ENCODE measurements around the gene CCDC169.

The CCDC169 gene

GRCh38 chr13:36286006-36286405 is 11.6 kb downstream of the CCDC169 start:
- no peak overlapping the region for H3K4me3 ChIP-seq (replicated peaks; ENCODE audit: low read depth, low read length)
- no peak for TF ChIP-seq CTCF (IDR thresholded peaks at IDR 0.05; ENCODE audit: low read length, missing control alignments)
- DNase-seq (ENCODE audit: low read depth), result no peak

GRCh38 chr13:36282821-36283432 is 14.7 kb downstream of the CCDC169 start:
- H3K4me3 ChIP-seq (replicated peaks; ENCODE audit: low read depth, low read length), result no peak overlapping the region
- DNase-seq (ENCODE audit: low read depth), result peak; percentile 71
- peak; percentile 85 for TF ChIP-seq CTCF (IDR thresholded peaks at IDR 0.05; ENCODE audit: low read length, missing control alignments)

GRCh38 chr13:36275190-36276002 is 22.2 kb downstream of the CCDC169 start:
- peak; percentile 69 for TF ChIP-seq CTCF (IDR thresholded peaks at IDR 0.05; ENCODE audit: low read length, missing control alignments)
- H3K4me3 ChIP-seq (replicated peaks; ENCODE audit: low read depth, low read length), result no peak overlapping the region
- peak; percentile 88 for DNase-seq (ENCODE audit: low read depth)

GRCh38 chr13:36273431-36273830 is 24.2 kb downstream of the CCDC169 start:
- TF ChIP-seq CTCF (IDR thresholded peaks at IDR 0.05; ENCODE audit: low read length, missing control alignments), result no peak
- H3K4me3 ChIP-seq (replicated peaks; ENCODE audit: low read depth, low read length), result no peak overlapping the region

GRCh38 chr13:36261976-36262375 is 35.6 kb downstream of the CCDC169 start:
- no peak for TF ChIP-seq CTCF (IDR thresholded peaks at IDR 0.05; ENCODE audit: low read length, missing control alignments)
- peak; percentile 17 for DNase-seq (ENCODE audit: low read depth)
- H3K4me3 ChIP-seq (replicated peaks; ENCODE audit: low read depth, low read length), result no peak overlapping the region

More at GRCh38 chr13:36273431-36273830, 24.2 kb downstream of the CCDC169 start:
- DNase-seq (ENCODE audit: low read depth), result no peak

- DNase-seq (ENCODE audit: low read depth), result no peak
- no peak for TF ChIP-seq CTCF (IDR thresholded peaks at IDR 0.05; ENCODE audit: low read length, missing control alignments)
- H3K4me3 ChIP-seq (replicated peaks; ENCODE audit: low read depth, low read length), result no peak overlapping the region
These were observed 36.6 kb downstream of the CCDC169 start for GRCh38 chr13:36261011-36261410.
